Smooth muscle cell of the brain vasculature (primary cell): ENCODE data around the gene PPP1R12B.

ENCODE experiments used
- DNase-seq: peaks from one replicate; pipeline ENCODE4 v3.0.0-alpha.2; 2012; ENCODE audit warnings: low read depth, low spot score

Gene PPP1R12B, protein sequence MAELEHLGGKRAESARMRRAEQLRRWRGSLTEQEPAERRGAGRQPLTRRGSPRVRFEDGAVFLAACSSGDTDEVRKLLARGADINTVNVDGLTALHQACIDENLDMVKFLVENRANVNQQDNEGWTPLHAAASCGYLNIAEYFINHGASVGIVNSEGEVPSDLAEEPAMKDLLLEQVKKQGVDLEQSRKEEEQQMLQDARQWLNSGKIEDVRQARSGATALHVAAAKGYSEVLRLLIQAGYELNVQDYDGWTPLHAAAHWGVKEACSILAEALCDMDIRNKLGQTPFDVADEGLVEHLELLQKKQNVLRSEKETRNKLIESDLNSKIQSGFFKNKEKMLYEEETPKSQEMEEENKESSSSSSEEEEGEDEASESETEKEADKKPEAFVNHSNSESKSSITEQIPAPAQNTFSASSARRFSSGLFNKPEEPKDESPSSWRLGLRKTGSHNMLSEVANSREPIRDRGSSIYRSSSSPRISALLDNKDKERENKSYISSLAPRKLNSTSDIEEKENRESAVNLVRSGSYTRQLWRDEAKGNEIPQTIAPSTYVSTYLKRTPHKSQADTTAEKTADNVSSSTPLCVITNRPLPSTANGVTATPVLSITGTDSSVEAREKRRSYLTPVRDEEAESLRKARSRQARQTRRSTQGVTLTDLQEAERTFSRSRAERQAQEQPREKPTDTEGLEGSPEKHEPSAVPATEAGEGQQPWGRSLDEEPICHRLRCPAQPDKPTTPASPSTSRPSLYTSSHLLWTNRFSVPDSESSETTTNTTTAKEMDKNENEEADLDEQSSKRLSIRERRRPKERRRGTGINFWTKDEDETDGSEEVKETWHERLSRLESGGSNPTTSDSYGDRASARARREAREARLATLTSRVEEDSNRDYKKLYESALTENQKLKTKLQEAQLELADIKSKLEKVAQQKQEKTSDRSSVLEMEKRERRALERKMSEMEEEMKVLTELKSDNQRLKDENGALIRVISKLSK

DNA sequence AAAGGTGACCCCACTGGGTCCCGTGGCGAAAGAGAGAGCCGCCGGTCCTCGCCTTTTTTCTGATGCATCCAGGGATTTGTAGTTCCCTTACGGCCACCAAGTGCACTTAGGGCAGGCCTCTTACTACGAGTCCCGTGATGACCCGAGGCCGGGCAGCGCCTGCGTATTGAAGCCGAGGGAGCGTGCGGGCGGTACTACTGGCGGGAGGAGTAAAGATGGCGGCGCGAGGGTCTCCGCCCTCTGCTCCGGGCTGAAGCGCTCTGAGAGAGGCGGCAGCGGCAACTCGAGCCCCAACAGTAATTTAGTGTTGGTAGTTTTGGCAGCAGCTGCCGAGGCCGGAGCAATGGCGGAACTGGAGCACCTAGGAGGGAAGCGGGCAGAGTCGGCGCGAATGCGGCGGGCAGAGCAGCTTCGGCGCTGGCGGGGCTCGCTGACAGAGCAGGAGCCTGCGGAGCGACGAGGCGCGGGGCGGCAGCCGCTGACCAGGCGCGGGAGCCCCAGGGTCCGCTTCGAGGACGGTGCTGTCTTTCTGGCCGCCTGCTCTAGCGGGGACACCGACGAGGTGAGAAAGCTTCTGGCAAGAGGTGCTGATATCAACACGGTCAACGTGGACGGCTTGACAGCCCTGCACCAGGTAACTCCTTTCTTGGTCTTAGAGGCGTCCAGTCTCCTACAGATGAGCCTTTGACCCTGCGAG, at the start of gene PPP1R12B:
Gene PPP1R12B (plus strand): TSS at position 191 of the 697 bp plus-strand sequence. CDS start 153 bp downstream, at position 344.
- DNase-seq, result peak; percentile 98

DNA sequence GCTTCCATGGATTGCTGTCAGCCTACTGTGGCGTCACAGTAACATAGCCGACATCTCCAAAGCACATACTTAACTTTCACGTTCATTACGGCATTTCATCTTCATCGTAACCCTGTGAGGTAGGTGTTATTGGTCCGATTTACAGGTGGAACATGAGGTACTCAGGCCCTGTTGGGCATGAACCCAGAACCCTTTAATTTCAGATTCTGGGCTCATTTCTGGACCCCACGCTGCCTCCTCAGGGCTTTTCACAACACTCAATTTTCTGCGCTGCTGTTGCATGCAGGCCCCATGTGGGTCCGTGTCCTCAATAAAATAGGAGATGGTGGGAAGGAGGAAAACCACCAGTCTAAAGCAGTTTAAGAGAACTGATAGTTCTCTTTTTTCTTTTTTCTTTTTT, 46.3 kb upstream of the PPP1R12B start:
- DNase-seq, result no peak

DNA sequence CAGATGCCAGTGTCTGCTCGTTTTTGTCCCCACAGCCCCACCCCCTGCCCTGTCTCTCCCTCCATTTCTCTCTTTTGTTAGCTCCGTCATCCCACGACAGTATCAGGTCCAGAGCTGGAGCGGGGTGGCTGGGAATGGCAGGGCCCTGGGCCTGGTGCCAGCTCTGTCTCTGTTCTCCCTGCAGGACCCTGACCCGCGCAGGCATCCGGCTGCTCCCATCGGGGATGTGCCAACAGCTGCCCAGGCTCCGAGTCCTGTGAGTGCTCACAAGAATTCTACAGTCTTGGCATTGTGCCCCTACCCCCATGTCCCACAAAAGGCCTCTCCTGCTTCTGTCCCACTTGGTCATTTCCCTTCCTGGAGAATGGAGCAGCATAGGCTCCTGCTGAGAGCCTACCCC, 44.1 kb upstream of the PPP1R12B start:
- no peak for DNase-seq

DNA sequence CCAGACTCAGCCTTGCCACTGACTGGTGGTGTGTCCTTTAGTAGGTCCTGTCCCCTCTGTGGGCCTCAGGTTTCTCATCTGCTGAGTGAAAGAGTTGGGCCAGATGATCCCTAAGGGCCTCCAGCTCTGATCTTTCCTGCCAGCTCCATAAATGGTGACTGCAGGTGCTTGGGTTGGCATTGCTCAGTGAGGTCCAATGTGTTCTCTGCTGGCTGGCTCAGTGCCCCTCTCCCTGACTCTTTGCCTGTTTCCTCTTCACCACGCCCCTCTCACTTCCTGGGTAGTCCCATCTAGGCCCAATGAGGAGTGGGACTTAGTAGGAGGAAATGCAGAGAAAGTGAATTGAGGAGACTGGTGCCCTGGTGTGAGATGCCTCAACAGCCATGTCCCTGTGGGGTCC, 43.3 kb upstream of the PPP1R12B start:
- DNase-seq, result no peak

DNA sequence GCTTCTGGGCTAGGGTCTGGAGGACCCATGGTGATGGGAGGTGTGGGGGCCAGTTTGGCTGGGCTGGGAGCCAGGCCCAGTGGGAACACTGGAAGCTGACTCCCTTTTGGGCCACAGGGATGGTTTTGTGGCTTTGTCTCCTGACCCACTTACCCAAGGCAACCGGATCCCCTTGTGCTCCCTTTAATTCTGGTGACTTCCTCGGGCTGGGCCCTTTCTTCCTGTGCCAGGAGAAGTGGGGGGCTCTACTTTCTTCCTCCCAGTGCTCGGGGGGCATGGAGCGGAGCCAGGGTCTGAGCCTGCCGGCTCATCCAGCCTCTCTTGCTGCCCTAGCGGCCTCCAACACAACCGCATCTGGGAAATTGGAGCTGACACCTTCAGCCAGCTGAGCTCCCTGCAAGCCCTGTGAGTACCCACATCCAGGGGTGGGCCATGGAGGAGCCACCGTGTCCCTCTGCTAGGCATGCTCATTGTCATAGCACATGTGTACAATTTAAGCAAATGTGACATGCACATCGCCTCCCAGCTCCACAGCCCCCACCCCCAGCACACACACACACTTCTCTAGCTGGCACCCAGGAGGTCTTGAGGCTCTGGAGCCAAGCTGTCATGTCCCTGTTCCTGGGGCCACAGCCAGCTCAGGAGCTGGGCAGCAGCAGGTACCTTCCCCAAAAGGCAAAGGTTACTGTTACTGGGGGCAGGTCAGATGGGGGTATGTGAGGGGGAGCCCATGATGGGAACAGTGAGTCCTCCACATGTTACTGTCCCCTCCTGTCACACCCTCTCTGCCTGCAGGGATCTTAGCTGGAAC, 41.8 kb upstream of the PPP1R12B start:
- no peak for DNase-seq

DNA sequence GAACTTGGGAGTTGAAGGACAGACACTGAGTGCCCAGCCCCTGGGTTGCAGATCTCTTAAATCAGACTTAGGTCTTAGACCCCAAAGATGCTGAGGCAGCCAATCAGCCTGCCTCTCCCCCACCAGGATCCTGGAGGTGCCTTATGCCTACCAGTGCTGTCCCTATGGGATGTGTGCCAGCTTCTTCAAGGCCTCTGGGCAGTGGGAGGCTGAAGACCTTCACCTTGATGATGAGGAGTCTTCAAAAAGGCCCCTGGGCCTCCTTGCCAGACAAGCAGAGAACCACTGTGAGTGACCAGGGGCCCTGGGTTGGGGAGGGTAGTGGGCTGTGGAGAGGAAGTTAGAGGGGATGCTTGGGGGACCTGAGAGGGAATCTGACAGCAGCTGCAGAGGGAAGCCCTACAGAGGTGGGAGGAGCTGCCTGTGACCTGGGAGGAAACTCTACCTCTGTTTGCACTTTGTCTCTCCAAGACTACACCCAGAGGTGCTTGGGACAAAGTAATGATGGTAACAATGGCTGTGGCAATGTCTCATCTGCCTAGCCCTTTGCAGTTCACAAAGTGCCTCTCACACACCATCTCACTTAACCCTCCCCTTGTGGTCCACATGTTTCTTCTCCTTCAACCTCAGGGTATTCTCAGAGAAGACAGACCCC, 38.3 kb upstream of the PPP1R12B start:
- no peak for DNase-seq

DNA sequence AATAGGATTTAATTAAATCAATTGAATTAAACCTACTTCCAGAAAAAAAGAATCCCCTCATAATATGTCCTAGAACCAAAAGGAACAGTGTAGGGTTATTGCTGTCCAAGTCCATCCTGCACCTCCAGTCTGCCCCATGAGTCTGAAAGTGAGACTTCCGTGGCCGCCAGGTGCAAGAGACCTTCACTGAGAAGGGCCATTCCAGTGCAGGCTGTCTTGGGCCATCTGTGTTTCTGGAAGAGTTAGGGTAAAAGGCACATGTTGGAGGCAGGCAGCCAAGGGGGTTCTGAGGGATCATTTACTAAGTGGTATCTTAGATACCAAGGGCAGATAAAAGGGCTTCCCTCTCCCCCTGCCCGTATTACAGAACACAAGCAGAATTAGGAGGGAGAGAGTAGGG, 37.8 kb upstream of the PPP1R12B start:
- DNase-seq, result no peak

DNA sequence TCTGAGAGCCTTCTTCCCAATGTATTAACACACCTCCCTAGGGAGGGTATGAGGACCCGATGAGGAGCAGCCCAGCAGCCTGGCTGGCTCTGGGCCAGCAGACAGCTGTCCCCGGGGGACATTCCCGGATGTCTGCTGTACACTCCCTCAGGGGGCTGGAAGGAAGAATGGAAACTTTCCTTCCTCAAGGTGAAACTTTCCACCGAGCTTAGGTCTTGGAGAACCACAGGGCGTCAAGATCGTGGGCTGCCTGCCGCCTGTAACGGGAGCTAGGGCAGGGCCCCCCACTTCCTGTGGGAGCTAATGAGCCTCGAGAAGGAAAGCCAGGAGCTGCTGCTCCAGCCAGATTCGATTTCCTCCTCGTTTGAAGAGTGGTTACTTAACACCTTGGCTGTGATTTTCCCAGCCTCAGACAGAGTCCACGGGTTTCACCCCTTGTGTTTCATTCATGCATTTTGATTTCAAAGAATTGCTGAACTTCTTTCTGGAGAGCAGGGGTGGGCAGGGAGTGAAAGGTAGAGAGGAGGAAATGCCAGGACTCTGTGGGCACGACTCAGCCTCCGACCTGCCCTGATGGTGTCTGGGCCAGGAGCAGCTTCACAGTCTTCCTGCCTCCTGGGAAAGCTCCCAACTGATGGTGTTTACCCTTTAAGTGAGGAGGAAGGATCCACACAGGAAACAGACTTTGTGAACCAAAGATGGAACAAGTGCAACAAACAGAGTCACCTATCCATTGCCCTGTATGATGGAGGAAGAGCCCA, 36.4 kb upstream of the PPP1R12B start:
- no peak for DNase-seq

DNA sequence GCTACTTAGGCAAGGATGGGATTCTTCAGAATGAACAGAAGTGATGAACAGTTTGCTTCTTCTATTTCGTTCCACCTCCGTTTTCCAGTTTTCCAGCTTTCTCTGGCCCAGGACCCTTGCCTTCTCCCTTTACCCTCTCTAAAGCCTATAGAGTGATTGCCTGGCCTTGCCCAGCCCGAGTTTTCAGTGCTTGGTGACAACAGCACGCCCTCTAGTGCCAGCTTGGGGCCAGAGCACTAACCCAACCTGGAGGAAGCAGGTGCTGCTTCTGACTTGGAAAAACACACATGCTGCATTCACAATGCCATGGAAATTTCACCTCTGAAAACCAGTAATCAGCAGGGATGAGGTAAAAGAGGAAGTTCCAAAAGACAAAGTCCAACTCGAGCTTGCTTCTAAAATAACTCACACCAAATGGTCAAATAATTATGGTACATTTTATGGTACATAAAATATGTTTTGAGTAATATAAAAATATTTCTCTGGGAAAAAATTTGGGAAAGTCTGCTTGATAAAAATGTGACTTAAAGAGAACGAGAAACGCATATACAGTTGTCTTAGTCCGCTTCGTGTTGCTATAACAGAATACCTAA, 32.8 kb upstream of the PPP1R12B start:
- peak; percentile 41 for DNase-seq

DNA sequence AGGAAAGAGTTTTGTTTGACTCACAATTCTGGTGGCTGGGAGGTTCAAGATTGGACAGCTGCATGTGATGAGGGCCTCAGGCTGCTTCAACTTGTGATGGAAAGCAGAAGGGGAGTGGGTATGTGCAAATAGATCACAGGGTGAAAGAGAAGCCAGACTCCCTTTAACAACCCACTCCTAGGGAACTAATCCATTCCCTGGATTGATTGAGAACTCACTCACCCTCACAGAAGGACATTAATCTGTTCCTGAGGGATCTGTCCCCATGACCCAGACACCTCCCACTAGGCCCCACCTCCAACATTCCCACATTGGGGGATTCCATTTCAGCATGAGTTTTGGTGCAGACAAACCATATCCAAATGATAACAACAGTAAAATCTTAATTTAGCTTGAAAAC, 32.3 kb upstream of the PPP1R12B start:
- no peak for DNase-seq

DNA sequence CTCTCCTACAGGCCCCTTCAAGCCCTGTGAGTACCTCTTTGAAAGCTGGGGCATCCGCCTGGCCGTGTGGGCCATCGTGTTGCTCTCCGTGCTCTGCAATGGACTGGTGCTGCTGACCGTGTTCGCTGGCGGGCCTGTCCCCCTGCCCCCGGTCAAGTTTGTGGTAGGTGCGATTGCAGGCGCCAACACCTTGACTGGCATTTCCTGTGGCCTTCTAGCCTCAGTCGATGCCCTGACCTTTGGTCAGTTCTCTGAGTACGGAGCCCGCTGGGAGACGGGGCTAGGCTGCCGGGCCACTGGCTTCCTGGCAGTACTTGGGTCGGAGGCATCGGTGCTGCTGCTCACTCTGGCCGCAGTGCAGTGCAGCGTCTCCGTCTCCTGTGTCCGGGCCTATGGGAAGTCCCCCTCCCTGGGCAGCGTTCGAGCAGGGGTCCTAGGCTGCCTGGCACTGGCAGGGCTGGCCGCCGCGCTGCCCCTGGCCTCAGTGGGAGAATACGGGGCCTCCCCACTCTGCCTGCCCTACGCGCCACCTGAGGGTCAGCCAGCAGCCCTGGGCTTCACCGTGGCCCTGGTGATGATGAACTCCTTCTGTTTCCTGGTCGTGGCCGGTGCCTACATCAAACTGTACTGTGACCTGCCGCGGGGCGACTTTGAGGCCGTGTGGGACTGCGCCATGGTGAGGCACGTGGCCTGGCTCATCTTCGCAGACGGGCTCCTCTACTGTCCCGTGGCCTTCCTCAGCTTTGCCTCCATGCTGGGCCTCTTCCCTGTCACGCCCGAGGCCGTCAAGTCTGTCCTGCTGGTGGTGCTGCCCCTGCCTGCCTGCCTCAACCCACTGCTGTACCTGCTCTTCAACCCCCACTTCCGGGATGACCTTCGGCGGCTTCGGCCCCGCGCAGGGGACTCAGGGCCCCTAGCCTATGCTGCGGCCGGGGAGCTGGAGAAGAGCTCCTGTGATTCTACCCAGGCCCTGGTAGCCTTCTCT, 30.3 kb upstream of the PPP1R12B start:
- no peak for DNase-seq

DNA sequence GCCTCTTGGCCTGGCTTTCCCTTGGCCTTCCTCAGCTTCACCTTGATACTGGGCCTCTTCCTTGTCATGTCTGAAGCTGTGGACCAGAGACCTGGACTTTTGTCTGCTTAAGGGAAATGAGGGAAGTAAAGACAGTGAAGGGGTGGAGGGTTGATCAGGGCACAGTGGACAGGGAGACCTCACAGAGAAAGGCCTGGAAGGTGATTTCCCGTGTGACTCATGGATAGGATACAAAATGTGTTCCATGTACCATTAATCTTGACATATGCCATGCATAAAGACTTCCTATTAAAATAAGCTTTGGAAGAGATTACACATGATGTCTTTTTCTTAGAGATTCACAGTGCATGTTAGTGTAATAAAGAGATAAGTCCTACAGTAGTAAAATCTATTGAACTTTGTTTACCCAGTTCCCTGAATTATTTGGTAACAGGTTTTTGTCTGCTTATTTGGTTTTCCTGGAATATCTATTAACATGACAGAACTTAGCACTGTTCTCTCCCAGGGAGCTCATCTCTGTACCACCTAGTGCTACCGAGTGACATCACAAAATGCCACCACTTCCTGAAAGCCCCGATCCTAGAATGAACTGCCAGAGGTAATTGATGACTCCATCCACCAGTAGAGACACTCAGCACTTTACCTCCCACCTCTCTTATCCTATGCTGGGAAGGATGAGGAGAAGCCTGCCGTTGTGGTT, 29.0 kb upstream of the PPP1R12B start:
- DNase-seq, result no peak

DNA sequence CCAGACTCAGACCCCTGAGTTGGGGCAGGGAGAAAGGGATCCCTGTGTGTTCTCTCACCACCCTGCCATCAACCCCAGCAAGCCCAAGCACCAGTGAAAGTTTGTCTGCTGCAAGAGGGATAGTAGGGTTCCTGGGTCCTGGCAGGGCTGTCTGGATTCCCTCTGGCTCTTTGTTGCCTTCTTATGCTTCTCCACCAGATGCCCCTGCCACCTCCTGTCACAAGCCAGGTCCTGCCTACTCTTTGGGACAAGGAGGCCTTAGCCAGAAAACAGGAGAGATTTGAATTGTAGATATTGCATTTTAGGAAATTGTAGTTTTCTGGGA, 28.5 kb upstream of the PPP1R12B start:
- DNase-seq, result no peak

DNA sequence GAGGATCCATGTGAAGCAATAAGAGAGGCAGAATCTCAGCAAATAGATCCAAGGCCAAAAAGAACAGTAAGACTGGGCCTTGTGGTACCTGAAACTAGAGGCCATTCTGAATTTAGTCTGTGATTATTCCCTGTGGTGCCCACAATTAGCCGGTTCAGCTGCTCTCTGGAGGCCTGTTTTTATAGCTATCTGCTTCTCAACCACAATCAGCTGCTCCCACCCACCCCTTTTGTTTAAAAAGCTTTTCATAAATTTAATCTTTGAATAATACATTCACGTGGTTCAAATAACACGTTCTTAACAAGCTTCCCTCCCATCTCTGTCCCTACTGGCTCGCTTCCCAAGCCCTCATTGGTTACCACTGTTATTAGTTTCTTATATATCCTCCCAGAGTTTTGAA, 24.8 kb upstream of the PPP1R12B start:
- no peak for DNase-seq

DNA sequence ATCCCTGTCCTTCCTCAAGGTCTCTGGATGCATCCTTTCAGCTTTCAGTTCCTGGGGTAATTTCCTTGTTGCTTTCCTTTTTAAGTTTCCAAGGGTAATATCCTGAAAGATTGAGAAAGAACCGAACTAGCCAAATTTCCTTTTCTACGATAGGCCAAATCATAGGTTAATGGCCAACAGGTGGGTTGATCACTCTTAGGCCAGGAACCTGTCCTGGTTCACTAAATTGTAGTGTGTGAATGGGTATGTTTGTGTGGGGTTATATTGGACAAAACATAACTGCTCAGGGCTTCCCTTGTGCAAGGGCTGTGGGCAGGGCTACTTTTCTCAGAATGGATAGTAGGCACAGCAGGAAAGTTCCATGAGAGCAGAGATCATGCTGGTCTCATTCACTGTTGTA, 23.9 kb upstream of the PPP1R12B start:
- no peak for DNase-seq

DNA sequence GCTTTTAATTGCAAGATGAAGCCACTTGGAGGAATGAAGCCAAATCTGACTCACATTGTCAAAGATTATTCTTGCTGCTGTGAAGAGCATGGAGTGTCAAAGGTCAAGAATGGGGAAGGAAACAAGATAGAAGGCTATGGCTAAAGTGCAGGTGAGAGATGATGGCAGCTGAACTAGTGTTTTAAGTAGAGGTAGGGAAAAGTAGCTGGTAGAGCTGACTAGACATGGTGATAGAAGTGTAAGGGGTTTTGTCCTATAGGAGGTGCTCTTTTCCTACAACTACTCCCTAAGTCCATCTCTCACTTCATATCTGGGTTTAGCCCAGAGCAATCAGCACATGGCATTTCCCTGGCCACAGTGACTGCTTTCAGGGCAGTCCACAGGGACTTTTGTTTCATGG, 18.6 kb upstream of the PPP1R12B start:
- no peak for DNase-seq

DNA sequence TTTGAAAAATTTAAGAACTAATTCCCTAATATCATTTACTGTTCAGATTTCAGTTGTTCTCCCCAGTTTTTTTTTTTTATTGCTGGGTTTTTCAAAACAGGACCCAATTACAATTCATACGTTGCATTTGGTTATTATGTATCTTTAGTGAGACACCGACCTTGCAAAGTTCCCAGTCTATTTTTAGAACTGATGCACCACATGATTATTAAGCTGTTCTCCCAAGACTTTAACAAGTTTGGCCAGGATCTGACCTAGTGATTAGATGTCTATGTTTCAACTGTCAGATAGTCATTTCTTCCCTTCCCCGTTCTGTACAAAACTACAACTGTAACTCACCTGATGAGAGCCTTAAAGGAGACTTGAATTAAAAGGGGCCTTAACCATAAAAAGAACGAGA, 14.6 kb upstream of the PPP1R12B start:
- DNase-seq, result no peak
